CD4-positive, alpha-beta T cell treated with Interleukin-4 for 4 hours (primary cell): ENCODE measurements around the gene AR.

Experiments used
- DNase-seq: peaks from one replicate; pipeline ENCODE4 v3.0.0-alpha.2; 2020

The AR gene

DNA sequence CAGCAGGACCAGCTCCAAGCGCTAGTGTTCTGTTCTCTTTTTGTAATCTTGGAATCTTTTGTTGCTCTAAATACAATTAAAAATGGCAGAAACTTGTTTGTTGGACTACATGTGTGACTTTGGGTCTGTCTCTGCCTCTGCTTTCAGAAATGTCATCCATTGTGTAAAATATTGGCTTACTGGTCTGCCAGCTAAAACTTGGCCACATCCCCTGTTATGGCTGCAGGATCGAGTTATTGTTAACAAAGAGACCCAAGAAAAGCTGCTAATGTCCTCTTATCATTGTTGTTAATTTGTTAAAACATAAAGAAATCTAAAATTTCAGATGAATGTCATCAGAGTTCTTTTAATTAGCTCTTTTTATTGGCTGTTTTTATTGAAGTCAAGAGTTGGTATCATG lies 186.5 kb downstream of the AR start:
- no peak for DNase-seq

DNA sequence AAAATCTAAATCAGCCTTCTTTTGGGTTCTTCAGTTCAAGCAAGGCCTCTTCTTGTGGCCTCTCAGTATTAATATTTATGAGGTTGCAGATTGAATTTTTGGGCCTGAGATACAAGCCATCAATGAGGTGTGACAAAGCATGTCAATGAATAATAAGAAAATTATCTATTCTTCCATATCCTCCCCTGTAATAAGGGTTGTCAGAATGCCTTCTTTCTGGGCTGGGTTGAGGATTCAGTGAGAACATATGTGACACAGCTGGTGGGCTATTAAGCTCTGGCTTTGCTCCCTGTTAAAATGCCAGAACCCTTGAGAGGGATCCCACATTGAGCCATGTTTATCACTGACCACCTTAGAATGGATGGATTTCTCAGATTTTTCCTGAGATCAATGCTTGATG lies 187.2 kb downstream of the AR start:
- DNase-seq, result no peak

GRCh38 chrX:67732864-67733263 lies 189.0 kb downstream of the AR start:
- no peak for DNase-seq

DNA sequence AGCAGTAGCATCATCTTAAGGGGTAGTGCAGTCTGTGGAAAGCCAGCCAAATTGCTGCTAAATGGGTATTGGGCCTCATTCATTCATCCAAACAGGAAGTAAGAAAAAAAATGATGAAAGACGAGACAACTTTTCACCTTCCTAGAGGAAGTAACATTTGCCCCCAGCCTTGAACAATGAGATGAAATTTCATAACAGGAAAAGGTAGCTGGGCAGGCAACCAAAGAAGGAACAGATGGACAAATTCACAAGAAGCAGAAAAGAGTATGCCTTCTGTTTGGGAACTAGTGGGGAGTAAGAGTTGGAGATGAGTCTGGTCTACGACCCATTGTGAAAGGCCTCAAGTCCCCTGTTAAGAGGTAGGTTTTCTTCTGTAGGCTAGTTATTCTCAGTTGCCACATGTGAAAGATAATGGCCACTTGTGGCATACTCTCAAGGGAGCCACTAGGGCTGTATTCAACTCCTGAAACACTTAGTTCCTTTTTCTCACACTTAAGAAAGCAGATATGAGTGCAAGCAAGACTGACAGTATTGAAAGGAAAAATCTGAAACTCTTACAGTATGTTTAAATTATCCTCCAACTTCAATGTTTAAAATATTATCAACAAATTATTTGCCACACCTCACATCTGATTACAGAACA lies 190.4 kb downstream of the AR start:
- DNase-seq, result no peak

DNA sequence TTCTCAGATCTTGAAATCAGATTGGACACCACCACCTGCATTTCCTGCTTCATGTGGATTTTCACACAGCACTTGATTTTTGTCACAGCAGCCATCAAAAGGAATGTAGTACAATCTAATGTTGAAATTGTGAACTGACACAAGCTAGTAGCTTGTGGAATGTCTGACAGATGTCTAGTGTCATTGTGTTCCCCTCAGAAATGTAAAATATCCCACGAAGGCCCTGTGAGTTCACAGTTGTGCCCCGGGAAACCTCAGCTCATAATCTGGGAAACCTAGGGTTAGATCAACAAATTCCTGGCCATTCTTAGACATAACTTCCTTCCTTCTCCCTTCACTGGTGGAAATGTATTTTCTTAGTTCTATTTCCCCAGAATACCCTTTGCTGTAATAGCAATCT lies 205.7 kb downstream of the AR start:
- no peak for DNase-seq

- no peak for DNase-seq
Measured at GRCh38 chrX:67750694-67751093, 206.9 kb downstream of the AR start.

- no peak for DNase-seq
Measured at GRCh38 chrX:67759018-67759417, 215.2 kb downstream of the AR start.

GRCh38 chrX:67777148-67777547 lies 233.3 kb downstream of the AR start:
- DNase-seq, result no peak

- DNase-seq, result no peak
Measured at GRCh38 chrX:67779099-67779498, 235.3 kb downstream of the AR start.
